Retinal pigment epithelial cell (primary cell): Measurements from ENCODE around the gene CSN3.

Source experiments
- DNase-seq: peaks from one replicate; pipeline ENCODE4 v3.0.0-alpha.2; 2010; ENCODE audit warnings: low read depth
- H3K4me3 ChIP-seq: 2 replicates; pipeline ENCODE4 v1.5.1; 2011; ENCODE audit warnings: mild to moderate bottlenecking, low read length, control low read depth, moderate library complexity
- CTCF ChIP-seq: conservative IDR thresholded peaks from 2 replicates; pipeline ENCODE4 v1.5.1; 2011; ENCODE audit warnings: low read depth, low read length, control low read depth, inconsistent platforms

CSN3 gene

GRCh38 chr4:70225824-70226223 lies 16.6 kb upstream of the CSN3 start, which contains the start of gene FDCSP:
FDCSP (plus strand) TSS chr4:70226124; CDS start chr4:70231195, 5,071 bp downstream.
- no peak for DNase-seq
- H3K4me3 ChIP-seq = no peak within 1 kb of the TSS
- no peak for TF ChIP-seq CTCF

- no peak for DNase-seq
- no peak for TF ChIP-seq CTCF
- H3K4me3 ChIP-seq = no peak overlapping the region
Observed at GRCh38 chr4:70236125-70236524, 6.3 kb upstream of the CSN3 start.

- no peak for TF ChIP-seq CTCF
- no peak overlapping the region for H3K4me3 ChIP-seq
Observed at GRCh38 chr4:70239131-70239883, 3.1 kb upstream of the CSN3 start.

GRCh38 chr4:70239884-70240591 lies 2.4 kb upstream of the CSN3 start:
- DNase-seq = no peak
- H3K4me3 ChIP-seq = no peak overlapping the region
- no peak for TF ChIP-seq CTCF

More at GRCh38 chr4:70239131-70239883, 3.1 kb upstream of the CSN3 start:
- DNase-seq = no peak

GRCh38 chr4:70243091-70243490 lies 694 bp downstream of the CSN3 start:
- TF ChIP-seq CTCF = no peak
- no peak for DNase-seq
- no peak overlapping the region for H3K4me3 ChIP-seq

- H3K4me3 ChIP-seq = no peak overlapping the region
- TF ChIP-seq CTCF = no peak
- DNase-seq = no peak
Observed at GRCh38 chr4:70251250-70251944, 9.0 kb downstream of the CSN3 start.
